HUES64 (cell line): ENCODE results near the gene THBS2.
"Not testable (repeated sequence)": the region's sequence is repeated elsewhere in the genome, so short reads cannot be mapped to it uniquely, and the experiment has no call there.

ENCODE experiments used
- H3K27ac ChIP-seq: 2 replicates; pipeline ENCODE4 v1.7.0; 2013; ENCODE audit warnings: low read depth, low read length, inconsistent platforms
- H3K27me3 ChIP-seq: 2 replicates; pipeline ENCODE4 v1.6.1; 2013; ENCODE audit warnings: mild to moderate bottlenecking, low read length; ENCODE audit not compliant: insufficient read depth
- H3K36me3 ChIP-seq: 2 replicates; pipeline ENCODE4 v1.6.1; 2013; ENCODE audit warnings: mild to moderate bottlenecking, low read length; ENCODE audit not compliant: insufficient read depth
- H3K4me1 ChIP-seq: 2 replicates; pipeline ENCODE4 v1.6.1; 2013; ENCODE audit warnings: mild to moderate bottlenecking, low read length, moderate library complexity; ENCODE audit not compliant: insufficient read depth
- H3K4me3 ChIP-seq: 2 replicates; pipeline ENCODE4 v1.5.1; 2013; ENCODE audit warnings: mild to moderate bottlenecking, low read length, moderate library complexity
- H3K9ac ChIP-seq: 2 replicates; pipeline ENCODE4 v1.6.1; 2013; ENCODE audit warnings: mild to moderate bottlenecking, low read depth, low read length
- H3K9me3 ChIP-seq: 2 replicates; pipeline ENCODE4 v1.6.1; 2013; ENCODE audit warnings: low read depth, low read length; ENCODE audit not compliant: insufficient read depth
- WGBS: fragments of 150-250, 120-280 bp; methylation state at CpG from one replicate; pipeline ENCODE4 v1.1.7; 2013; ENCODE audit warnings: missing lambda C conversion rate; 5-methylcytosine and 5-hydroxymethylcytosine counted together

The THBS2 gene

GRCh38 chr6:169217972-169218371 is 35.7 kb downstream of the THBS2 start:
- Histone ChIP-seq H3K9ac (no peak overlapping the region), H3K27me3 (no peaks in the 10 kb centered on the region), H3K4me3 (no peak overlapping the region), H3K4me1 (no peaks in the 10 kb centered on the region), H3K36me3 (peaks cover 47% of the 10 kb centered on the region), H3K27ac (no peak overlapping the region), H3K9me3 (0 out of 2 replicates have a peak, but pooled peaks cover 8% of the 10 kb centered on the region)
- 97% methylated on average over 1 of the region's 1 CpG for WGBS

- Histone ChIP-seq H3K9me3 (0 out of 2 replicates have a peak, but pooled peaks cover 3% of the 10 kb centered on the region), H3K4me1 (peaks cover 5% of the 10 kb centered on the region), H3K27ac (no peak overlapping the region), H3K9ac (no peak overlapping the region), H3K4me3 (no peak overlapping the region), H3K36me3 (peaks cover 36% of the 10 kb centered on the region), H3K27me3 (no peaks in the 10 kb centered on the region)
- WGBS, result 82% methylated on average over 14 of the region's 14 CpGs
These were observed 36.8 kb downstream of the THBS2 start for GRCh38 chr6:169216830-169217229.

GRCh38 chr6:169215201-169215681 is 38.4 kb downstream of the THBS2 start:
- 79% methylated on average over 12 of the region's 12 CpGs for WGBS
- no peak overlapping the region for H3K27ac ChIP-seq
- H3K9ac ChIP-seq, result no peak overlapping the region
- peaks cover 5% of the 10 kb centered on the region for H3K4me1 ChIP-seq
- no peak overlapping the region for H3K4me3 ChIP-seq
- peaks cover 21% of the 10 kb centered on the region for H3K36me3 ChIP-seq
- H3K27me3 ChIP-seq, result no peaks in the 10 kb centered on the region
- no peaks in the 10 kb centered on the region for H3K9me3 ChIP-seq

GRCh38 chr6:169214789-169215188 is 38.9 kb downstream of the THBS2 start:
- H3K36me3 ChIP-seq, result peaks cover 16% of the 10 kb centered on the region
- 75% methylated on average over 3 of the region's 3 CpGs for WGBS
- not testable (repeated sequence) for H3K27ac ChIP-seq, H3K4me3 ChIP-seq, H3K9ac ChIP-seq, H3K9me3 ChIP-seq, H3K27me3 ChIP-seq, H3K4me1 ChIP-seq

- H3K9me3 ChIP-seq, result no peaks in the 10 kb centered on the region
- H3K9ac ChIP-seq, result no peak overlapping the region
- no peaks in the 10 kb centered on the region for H3K27me3 ChIP-seq
- peaks cover 5% of the 10 kb centered on the region for H3K4me1 ChIP-seq
- H3K27ac ChIP-seq, result no peak overlapping the region
- 92% methylated on average over 27 of the region's 27 CpGs for WGBS
- peaks cover 10% of the 10 kb centered on the region for H3K36me3 ChIP-seq
- H3K4me3 ChIP-seq, result no peak overlapping the region
These were observed 39.7 kb downstream of the THBS2 start for GRCh38 chr6:169213814-169214520.

GRCh38 chr6:169212897-169213813 is 40.5 kb downstream of the THBS2 start:
- no peak overlapping the region for H3K27ac ChIP-seq
- WGBS, result 39% methylated on average over 56 of the region's 56 CpGs
- H3K4me1 ChIP-seq, result peaks cover 5% of the 10 kb centered on the region
- H3K4me3 ChIP-seq, result peak overlapping the region; percentile 41
- H3K9me3 ChIP-seq, result no peaks in the 10 kb centered on the region
- no peaks in the 10 kb centered on the region for H3K27me3 ChIP-seq
- H3K36me3 ChIP-seq, result peaks cover 7% of the 10 kb centered on the region; the same call in 1 of the 2 replicates
- peak overlapping the region; percentile 30; the same call in 1 of the 2 replicates for H3K9ac ChIP-seq

GRCh38 chr6:169212436-169212835 is 41.2 kb downstream of the THBS2 start:
- Histone ChIP-seq H3K27ac (no peak overlapping the region), H3K9me3 (peaks cover 3% of the 10 kb centered on the region; the same call in 1 of the 2 replicates), H3K4me1 (peaks cover 5% of the 10 kb centered on the region), H3K27me3 (no peaks in the 10 kb centered on the region), H3K4me3 (peak overlapping the region; percentile 41), H3K9ac (no peak overlapping the region), H3K36me3 (0 out of 2 replicates have a peak, but pooled peaks cover 3% of the 10 kb centered on the region)
- WGBS, result 100% methylated on average over 3 of the region's 5 CpGs

GRCh38 chr6:169211881-169212280 is 41.8 kb downstream of the THBS2 start:
- WGBS, result 91% methylated on average over 1 of the region's 1 CpG
- H3K27ac ChIP-seq, result no peak overlapping the region

GRCh38 chr6:169210611-169211010 is 43.0 kb downstream of the THBS2 start:
- H3K4me1 ChIP-seq, result peaks cover 5% of the 10 kb centered on the region
- WGBS, result 96% methylated on average over 3 of the region's 3 CpGs

More at GRCh38 chr6:169211881-169212280, 41.8 kb downstream of the THBS2 start:
- Histone ChIP-seq H3K36me3 (no peaks in the 10 kb centered on the region), H3K9ac (no peak overlapping the region), H3K9me3 (peaks cover 6% of the 10 kb centered on the region; the same call in 1 of the 2 replicates), H3K4me1 (peaks cover 5% of the 10 kb centered on the region), H3K4me3 (no peak overlapping the region), H3K27me3 (no peaks in the 10 kb centered on the region)

GRCh38 chr6:169208011-169208410 is 45.6 kb downstream of the THBS2 start:
- H3K4me1 ChIP-seq, result peaks cover 5% of the 10 kb centered on the region
- no peaks in the 10 kb centered on the region for H3K27me3 ChIP-seq
- no peaks in the 10 kb centered on the region for H3K36me3 ChIP-seq
- no peak overlapping the region for H3K9ac ChIP-seq
- peaks cover 10% of the 10 kb centered on the region; the same call in 1 of the 2 replicates for H3K9me3 ChIP-seq
- H3K4me3 ChIP-seq, result no peak overlapping the region
- no peak overlapping the region for H3K27ac ChIP-seq

More at GRCh38 chr6:169210611-169211010, 43.0 kb downstream of the THBS2 start:
- H3K4me3 ChIP-seq, result no peak overlapping the region
- peaks cover 10% of the 10 kb centered on the region; the same call in 1 of the 2 replicates for H3K9me3 ChIP-seq
- no peak overlapping the region for H3K27ac ChIP-seq
- H3K36me3 ChIP-seq, result no peaks in the 10 kb centered on the region
- H3K9ac ChIP-seq, result no peak overlapping the region
- no peaks in the 10 kb centered on the region for H3K27me3 ChIP-seq

- Histone ChIP-seq H3K9me3 (peaks cover 10% of the 10 kb centered on the region; the same call in 1 of the 2 replicates), H3K27ac (no peak overlapping the region), H3K4me1 (peaks cover 1% of the 10 kb centered on the region; the same call in 1 of the 2 replicates), H3K36me3 (no peaks in the 10 kb centered on the region), H3K9ac (no peak overlapping the region), H3K4me3 (no peak overlapping the region), H3K27me3 (no peaks in the 10 kb centered on the region)
These were observed 46.2 kb downstream of the THBS2 start for GRCh38 chr6:169207482-169207881.
